ENCODE results near the gene STRN. TPM values are rescaled to one million over a fixed set of nuclear protein-coding genes. Genes with fewer than 3 reads are reported as not detected.

The STRN gene
- total RNA-seq, 1 donor from 2014 or later = 24.7 TPM

DNA sequence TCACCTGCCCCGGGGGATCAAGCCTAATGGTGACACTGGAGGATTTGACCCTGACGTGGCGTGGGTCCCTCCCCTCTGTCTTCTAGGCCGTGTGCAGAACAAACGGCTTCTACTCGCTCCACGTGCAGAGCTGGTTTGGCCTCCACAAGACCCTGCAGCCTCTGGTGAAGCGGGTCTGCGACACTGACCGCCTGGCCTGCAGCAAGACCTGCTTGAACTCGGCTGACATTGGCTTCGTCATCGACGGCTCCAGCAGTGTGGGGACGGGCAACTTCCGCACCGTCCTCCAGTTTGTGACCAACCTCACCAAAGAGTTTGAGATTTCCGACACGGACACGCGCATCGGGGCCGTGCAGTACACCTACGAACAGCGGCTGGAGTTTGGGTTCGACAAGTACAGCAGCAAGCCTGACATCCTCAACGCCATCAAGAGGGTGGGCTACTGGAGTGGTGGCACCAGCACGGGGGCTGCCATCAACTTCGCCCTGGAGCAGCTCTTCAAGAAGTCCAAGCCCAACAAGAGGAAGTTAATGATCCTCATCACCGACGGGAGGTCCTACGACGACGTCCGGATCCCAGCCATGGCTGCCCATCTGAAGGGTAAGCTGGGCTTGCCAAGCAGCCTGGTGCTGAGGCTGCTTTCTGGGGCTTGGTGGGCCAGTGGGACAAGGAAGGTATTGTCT lies 157.8 kb downstream of the STRN start:
- Mint-ChIP-seq H3K27ac (no peak overlapping the region), H3K4me1 (no peaks in the 10 kb centered on the region), H3K4me3 (no peak overlapping the region), H3K9me3 (no peaks in the 10 kb centered on the region), H3K36me3 (ENCODE audit: low read depth) (no peaks in the 10 kb centered on the region), H3K27me3 (peaks cover 2% of the 10 kb centered on the region)
- DNase-seq = no peak
- ChIA-PET POLR2A (no interaction called here), CTCF (no interaction called here)
- TF ChIP-seq, protein P1, sequence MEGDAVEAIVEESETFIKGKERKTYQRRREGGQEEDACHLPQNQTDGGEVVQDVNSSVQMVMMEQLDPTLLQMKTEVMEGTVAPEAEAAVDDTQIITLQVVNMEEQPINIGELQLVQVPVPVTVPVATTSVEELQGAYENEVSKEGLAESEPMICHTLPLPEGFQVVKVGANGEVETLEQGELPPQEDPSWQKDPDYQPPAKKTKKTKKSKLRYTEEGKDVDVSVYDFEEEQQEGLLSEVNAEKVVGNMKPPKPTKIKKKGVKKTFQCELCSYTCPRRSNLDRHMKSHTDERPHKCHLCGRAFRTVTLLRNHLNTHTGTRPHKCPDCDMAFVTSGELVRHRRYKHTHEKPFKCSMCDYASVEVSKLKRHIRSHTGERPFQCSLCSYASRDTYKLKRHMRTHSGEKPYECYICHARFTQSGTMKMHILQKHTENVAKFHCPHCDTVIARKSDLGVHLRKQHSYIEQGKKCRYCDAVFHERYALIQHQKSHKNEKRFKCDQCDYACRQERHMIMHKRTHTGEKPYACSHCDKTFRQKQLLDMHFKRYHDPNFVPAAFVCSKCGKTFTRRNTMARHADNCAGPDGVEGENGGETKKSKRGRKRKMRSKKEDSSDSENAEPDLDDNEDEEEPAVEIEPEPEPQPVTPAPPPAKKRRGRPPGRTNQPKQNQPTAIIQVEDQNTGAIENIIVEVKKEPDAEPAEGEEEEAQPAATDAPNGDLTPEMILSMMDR (IDR thresholded peaks at IDR 0.05) = no peak
- intact Hi-C loops (cut with micrococcal nuclease) = no loop called here
- ATAC-seq (ENCODE audit: low read depth) = no peak

DNA sequence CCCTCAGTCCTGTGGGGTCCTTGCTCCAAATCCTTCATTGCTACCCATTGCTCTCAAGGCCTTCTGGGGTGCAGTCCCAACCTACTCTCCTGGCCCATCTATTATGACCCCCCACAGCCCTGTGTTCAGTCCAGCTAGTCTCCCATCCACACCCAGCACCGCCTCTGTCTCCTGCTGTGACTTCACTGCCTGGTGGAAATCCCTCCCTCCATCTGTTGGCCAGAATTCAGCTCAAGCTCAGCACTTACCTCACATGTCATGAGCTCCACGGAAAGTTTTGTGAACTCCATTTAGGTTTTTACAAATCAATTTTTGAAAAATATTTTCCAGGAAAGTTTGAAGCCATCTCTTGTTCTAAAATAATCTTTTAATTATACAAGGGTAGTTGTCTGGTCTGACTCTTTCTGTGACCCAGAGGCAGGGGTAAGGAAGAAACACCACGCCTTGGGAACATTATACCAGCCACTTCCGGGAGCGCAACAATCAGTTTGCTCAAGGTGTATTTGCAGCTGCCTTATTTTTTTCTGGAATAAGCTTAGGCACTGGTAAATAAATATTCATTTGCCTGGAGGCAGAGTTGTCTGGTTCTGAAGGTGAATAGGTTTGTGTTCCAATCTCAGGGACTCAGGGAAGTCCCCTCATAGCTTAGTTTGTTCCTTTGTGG lies 159.0 kb downstream of the STRN start:
- no peak overlapping the region for H3K27ac Mint-ChIP-seq
- CTCF ChIA-PET = no interaction called here
- no peak overlapping the region for H3K4me3 Mint-ChIP-seq
- intact Hi-C loops (cut with micrococcal nuclease) = loop anchor here (1.0 kb wide), 1 partner anchor 28 kb away; no protein-coding TSS in a partner anchor
- TF ChIP-seq, protein P1 (IDR thresholded peaks at IDR 0.05) = no peak
- no peaks in the 10 kb centered on the region for H3K9me3 Mint-ChIP-seq
- H3K27me3 Mint-ChIP-seq = peaks cover 4% of the 10 kb centered on the region
- ATAC-seq (ENCODE audit: low read depth) (no peak), DNase-seq (no peak)
- H3K4me1 Mint-ChIP-seq = no peaks in the 10 kb centered on the region
- no peaks in the 10 kb centered on the region for H3K36me3 Mint-ChIP-seq (ENCODE audit: low read depth)
- POLR2A ChIA-PET = no interaction called here

DNA sequence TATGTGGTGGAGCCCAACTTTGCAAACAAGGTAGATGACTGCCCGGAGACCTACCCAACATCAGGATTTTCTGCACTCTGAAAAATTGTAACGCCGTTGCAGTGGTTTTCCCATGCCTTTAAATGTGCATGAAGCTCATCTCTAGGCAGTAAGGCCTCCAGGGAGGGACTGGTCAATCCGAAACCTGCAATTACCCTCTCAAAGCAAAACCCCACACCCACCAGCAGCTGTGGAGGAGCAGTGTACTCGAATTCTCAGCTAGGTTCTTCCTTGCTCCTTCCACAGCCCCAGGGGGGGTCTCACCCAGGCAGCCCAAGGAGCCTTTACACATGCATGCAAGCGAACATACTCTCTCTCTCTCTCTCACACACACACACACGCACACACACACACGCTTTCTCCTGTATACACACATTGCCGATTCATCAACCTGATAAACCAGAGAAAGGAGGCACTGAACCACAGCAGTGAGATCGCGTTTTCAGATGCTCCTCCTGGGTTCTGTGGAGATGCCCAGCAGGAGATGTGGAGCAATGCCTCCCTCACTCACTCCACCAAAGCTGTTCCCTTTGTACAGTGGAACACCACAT lies 160.6 kb downstream of the STRN start:
- Mint-ChIP-seq H3K9me3 (no peaks in the 10 kb centered on the region), H3K27ac (no peak overlapping the region), H3K4me3 (no peak overlapping the region), H3K36me3 (ENCODE audit: low read depth) (no peaks in the 10 kb centered on the region), H3K4me1 (no peaks in the 10 kb centered on the region), H3K27me3 (peaks cover 10% of the 10 kb centered on the region)
- DNase-seq (no peak), ATAC-seq (ENCODE audit: low read depth) (no peak)
- TF ChIP-seq, protein P1 (IDR thresholded peaks at IDR 0.05) = no peak
- POLR2A ChIA-PET = no interaction called here
- intact Hi-C loops (cut with micrococcal nuclease) = no loop called here
- CTCF ChIA-PET = no interaction called here

DNA sequence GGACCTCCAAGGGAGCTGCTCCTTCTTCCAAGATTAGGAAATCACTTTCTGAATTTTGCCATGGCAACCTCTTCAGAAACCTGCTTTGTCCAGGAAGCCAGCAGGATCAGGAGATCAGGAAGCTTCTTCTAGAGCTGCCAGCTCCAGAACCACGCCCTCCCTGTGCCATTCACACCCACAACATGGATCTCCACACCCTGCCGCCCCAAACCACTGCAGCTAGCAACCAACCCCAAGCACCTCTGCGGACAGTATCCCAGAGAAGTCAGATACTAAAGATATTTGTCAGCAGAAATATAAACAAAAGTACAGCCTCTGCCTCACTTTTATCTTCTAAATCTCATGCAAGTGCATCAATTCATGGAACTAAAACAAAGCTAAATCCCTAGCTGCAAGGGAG lies 163.4 kb downstream of the STRN start:
- H3K4me1 Mint-ChIP-seq = no peaks in the 10 kb centered on the region
- H3K4me3 Mint-ChIP-seq = no peak overlapping the region
- H3K9me3 Mint-ChIP-seq = no peaks in the 10 kb centered on the region
- DNase-seq (no peak), ATAC-seq (ENCODE audit: low read depth) (no peak)
- intact Hi-C loops (cut with micrococcal nuclease) = no loop called here
- H3K36me3 Mint-ChIP-seq (ENCODE audit: low read depth) = no peaks in the 10 kb centered on the region
- peaks cover 16% of the 10 kb centered on the region for H3K27me3 Mint-ChIP-seq
- TF ChIP-seq, protein P1 (IDR thresholded peaks at IDR 0.05) = no peak
- ChIA-PET POLR2A (no interaction called here), CTCF (no interaction called here)
- no peak overlapping the region for H3K27ac Mint-ChIP-seq

DNA sequence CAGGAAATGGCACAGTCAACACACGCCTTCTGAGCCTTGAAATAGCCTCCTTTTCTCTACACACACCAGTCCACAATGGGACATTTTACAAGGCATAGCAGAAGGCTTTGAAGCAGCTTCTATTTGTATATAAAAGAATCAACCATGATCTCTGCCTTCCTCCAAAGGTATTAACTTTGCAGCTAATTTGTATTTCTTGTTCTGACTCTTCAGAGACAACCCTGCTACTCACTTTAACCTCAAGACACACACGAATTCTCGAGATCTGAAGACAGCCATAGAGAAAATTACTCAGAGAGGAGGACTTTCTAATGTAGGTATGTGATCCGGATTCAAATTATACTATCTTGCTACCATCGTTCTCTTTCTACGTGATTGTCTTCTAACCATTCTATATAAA lies 165.2 kb downstream of the STRN start:
- DNase-seq (no peak), ATAC-seq (ENCODE audit: low read depth) (no peak)
- peaks cover 27% of the 10 kb centered on the region for H3K27me3 Mint-ChIP-seq
- no peaks in the 10 kb centered on the region for H3K4me1 Mint-ChIP-seq
- H3K27ac Mint-ChIP-seq = no peak overlapping the region
- no peaks in the 10 kb centered on the region for H3K36me3 Mint-ChIP-seq (ENCODE audit: low read depth)
- ChIA-PET POLR2A (no interaction called here), CTCF (no interaction called here)
- intact Hi-C loops (cut with micrococcal nuclease) = no loop called here
- H3K9me3 Mint-ChIP-seq = no peaks in the 10 kb centered on the region
- TF ChIP-seq, protein P1 (IDR thresholded peaks at IDR 0.05) = no peak
- H3K4me3 Mint-ChIP-seq = no peak overlapping the region

Data from activated B cell treated with CpG ODN at 0.5 μM for 24 hours (primary cell).